Panc1 (cell line): ENCODE results near the gene ERN1. TPM values are rescaled to one million over a fixed set of nuclear protein-coding genes. Genes with fewer than 3 reads are reported as not detected.
A peak's percentile ranks its signal among the peaks of the same experiment; 100 is the strongest.
"Not testable (repeated sequence)": the region's sequence is repeated elsewhere in the genome, so short reads cannot be mapped to it uniquely, and the experiment has no call there.

Experiments used
- ATAC-seq: fragments of 200-7000 bp; cut with Tn5 transposase; 2 replicates; pipeline ENCODE4 v1.9.1; 2020; ENCODE audit warnings: mild to moderate bottlenecking, moderate library complexity
- BruUV-seq: library from RNA; stranded (reverse); fragments of 400-500 nt; replicated peaks from 2 replicates; lab custom pipeline; 2021; lab: Mats Ljungman, UMichigan
- CTCF ChIA-PET: fragments of 300-600 bp; sonication (Branson Sonifier 250); formaldehyde crosslinking; loops from one replicate; lab custom pipeline; 2022; ENCODE audit warnings: antibody characterized with exemption; lab: Charles Lee
- POLR2A ChIA-PET: fragments of 300-600 bp; sonication (Branson Sonifier 250); formaldehyde crosslinking; loops from one replicate; lab custom pipeline; 2022; ENCODE audit warnings: antibody characterized with exemption; lab: Charles Lee
- DNase-seq: peaks from one replicate; pipeline ENCODE4 v3.0.0-alpha.2; 2010; ENCODE audit warnings: low read depth, low spot score
- H3K27ac ChIP-seq: 2 replicates; pipeline ENCODE4 v1.5.1; 2011; ENCODE audit warnings: mild to moderate bottlenecking, low read length, inconsistent platforms
- H3K27me3 ChIP-seq: fragments of 200-500 bp; sonication (Bioruptor generic); 2 replicates; pipeline ENCODE4 v1.6.0; 2014; ENCODE audit warnings: low read length, inconsistent platforms; ENCODE audit not compliant: control insufficient read depth, insufficient read depth
- H3K36me3 ChIP-seq: fragments of 200-500 bp; sonication (Bioruptor generic); 2 replicates; pipeline ENCODE4 v1.5.1; 2014; ENCODE audit warnings: inconsistent platforms, mild to moderate bottlenecking, low read length, moderate library complexity; ENCODE audit not compliant: control insufficient read depth, insufficient read depth
- H3K4me1 ChIP-seq: 2 replicates; pipeline ENCODE4 v1.5.1; 2011; ENCODE audit warnings: inconsistent platforms, mild to moderate bottlenecking, low read length, moderate library complexity; ENCODE audit not compliant: control insufficient read depth, insufficient read depth
- H3K4me3 ChIP-seq, 2 experiments: 2 replicates each; pipeline ENCODE4 v1.5.1; 2011 to 2012; ENCODE audit warnings: low read depth in 2 of 2, low read length in 2 of 2, mild to moderate bottlenecking in 2 of 2, inconsistent platforms in 1 of 2, moderate library complexity in 1 of 2
- H3K9me3 ChIP-seq: fragments of 200-500 bp; sonication (Bioruptor generic); 2 replicates; pipeline ENCODE4 v1.5.1; 2014; ENCODE audit warnings: low read depth, mild to moderate bottlenecking, inconsistent platforms, low read length, moderate library complexity; ENCODE audit not compliant: control insufficient read depth, insufficient read depth
- POLR2AphosphoS5 ChIP-seq: IDR thresholded peaks from 2 replicates; pipeline ENCODE4 v1.6.1; 2012; ENCODE audit warnings: mild to moderate bottlenecking, low read depth, low read length, moderate library complexity
- SIN3A ChIP-seq: IDR thresholded peaks from 2 replicates; pipeline ENCODE4 v1.6.1; 2012; ENCODE audit warnings: low read depth, mild to moderate bottlenecking, low read length, moderate library complexity, borderline replicate concordance; ENCODE audit not compliant: insufficient read depth
- TCF7L2 ChIP-seq: IDR thresholded peaks from 2 replicates; pipeline ENCODE4 v1.6.1; 2011; ENCODE audit warnings: mild to moderate bottlenecking, low read depth, low read length, inconsistent platforms
- in situ Hi-C: cut with HindIII; loops from 2 replicates; pipeline ENCODE4 v1.10.0; 2016; ENCODE audit warnings: low sequenced_read_pairs, low pct_unique_long_range_greater_than_20kb
- intact Hi-C: fragments of 100-400 bp; cut with micrococcal nuclease; formaldehyde crosslinking; loops from one replicate; pipeline ENCODE4 v1.10.0; 2022; ENCODE audit not compliant: unreplicated experiment
- total RNA-seq: library from RNA; stranded (reverse); gene quantifications from one replicate; pipeline ENCODE4 v1.2.1, GENCODE V29; 2021; ENCODE audit not compliant: unreplicated experiment
- TF ChIP-seq, protein P1 (sequence below), 2 experiments: IDR thresholded peaks; 2 replicates each; pipeline ENCODE4 v1.6.1; 2011 to 2012; ENCODE audit warnings: low read depth in 2 of 2, control low read depth in 1 of 2, low read length in 1 of 2, mild to moderate bottlenecking in 1 of 2, moderate library complexity in 1 of 2; ENCODE audit not compliant: insufficient read depth in 1 of 2
- TF ChIP-seq, protein P2 (sequence below): fragments of 450-650 bp; IDR thresholded peaks from 2 replicates; pipeline ENCODE4 v1.5.1; 2017; ENCODE audit warnings: mild to moderate bottlenecking

ERN1 gene
- total RNA-seq, 1 experiment from 2014 or later = 12.1 TPM

DNA sequence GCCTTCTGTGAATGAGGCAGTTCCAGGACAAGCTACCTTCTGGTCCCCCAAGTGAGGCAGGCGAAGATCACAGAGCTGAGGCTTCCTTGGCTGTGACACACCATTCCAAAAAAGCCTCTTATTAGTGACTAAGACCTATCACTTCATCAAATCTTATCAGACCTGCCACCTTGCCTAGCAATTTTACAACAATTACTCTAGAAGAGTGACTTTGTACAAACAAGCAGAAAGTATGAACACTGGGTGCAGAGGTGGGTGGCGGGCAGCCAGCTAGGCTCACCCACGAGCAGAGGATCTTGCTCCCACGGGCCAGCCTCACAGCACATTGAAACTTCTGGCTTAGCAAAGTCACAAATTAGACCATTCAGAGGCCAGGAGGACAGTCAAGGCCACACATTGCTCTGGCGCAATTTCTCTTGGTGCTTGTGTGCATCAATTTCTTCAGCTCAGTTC, 107.3 kb downstream of the ERN1 start:
- H3K9me3 ChIP-seq = no peaks in the 10 kb centered on the region
- H3K27ac ChIP-seq = no peak overlapping the region
- BruUV-seq = no TSS peak
- intact Hi-C loops (loop anchor here (10.0 kb wide), 1 partner anchor 108 kb away; the partner anchor contains the start of genes CSHL1 and GH1), in situ Hi-C loops (no loop called here)
- no peaks in the 10 kb centered on the region for H3K36me3 ChIP-seq
- ChIA-PET POLR2A (interaction anchor here (0.7 kb wide), 1 partner anchor 34 kb away, joined by 4 read pairs; no protein-coding TSS in a partner anchor), CTCF (no interaction called here)
- ATAC-seq (no peak), DNase-seq (no peak)
- H3K4me1 ChIP-seq = no peaks in the 10 kb centered on the region
- no peaks in the 10 kb centered on the region for H3K27me3 ChIP-seq
- H3K4me3 ChIP-seq = no peak overlapping the region
- TF ChIP-seq, protein P1, sequence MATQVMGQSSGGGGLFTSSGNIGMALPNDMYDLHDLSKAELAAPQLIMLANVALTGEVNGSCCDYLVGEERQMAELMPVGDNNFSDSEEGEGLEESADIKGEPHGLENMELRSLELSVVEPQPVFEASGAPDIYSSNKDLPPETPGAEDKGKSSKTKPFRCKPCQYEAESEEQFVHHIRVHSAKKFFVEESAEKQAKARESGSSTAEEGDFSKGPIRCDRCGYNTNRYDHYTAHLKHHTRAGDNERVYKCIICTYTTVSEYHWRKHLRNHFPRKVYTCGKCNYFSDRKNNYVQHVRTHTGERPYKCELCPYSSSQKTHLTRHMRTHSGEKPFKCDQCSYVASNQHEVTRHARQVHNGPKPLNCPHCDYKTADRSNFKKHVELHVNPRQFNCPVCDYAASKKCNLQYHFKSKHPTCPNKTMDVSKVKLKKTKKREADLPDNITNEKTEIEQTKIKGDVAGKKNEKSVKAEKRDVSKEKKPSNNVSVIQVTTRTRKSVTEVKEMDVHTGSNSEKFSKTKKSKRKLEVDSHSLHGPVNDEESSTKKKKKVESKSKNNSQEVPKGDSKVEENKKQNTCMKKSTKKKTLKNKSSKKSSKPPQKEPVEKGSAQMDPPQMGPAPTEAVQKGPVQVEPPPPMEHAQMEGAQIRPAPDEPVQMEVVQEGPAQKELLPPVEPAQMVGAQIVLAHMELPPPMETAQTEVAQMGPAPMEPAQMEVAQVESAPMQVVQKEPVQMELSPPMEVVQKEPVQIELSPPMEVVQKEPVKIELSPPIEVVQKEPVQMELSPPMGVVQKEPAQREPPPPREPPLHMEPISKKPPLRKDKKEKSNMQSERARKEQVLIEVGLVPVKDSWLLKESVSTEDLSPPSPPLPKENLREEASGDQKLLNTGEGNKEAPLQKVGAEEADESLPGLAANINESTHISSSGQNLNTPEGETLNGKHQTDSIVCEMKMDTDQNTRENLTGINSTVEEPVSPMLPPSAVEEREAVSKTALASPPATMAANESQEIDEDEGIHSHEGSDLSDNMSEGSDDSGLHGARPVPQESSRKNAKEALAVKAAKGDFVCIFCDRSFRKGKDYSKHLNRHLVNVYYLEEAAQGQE (IDR thresholded peaks at IDR 0.05; ENCODE audit: insufficient read depth in 1 of 2, low read depth in 2 of 2, low read length in 1 of 2) = no peak
- TF ChIP-seq TCF7L2 (no peak), SIN3A (no peak), POLR2AphosphoS5 (no peak)
- TF ChIP-seq, protein P2, sequence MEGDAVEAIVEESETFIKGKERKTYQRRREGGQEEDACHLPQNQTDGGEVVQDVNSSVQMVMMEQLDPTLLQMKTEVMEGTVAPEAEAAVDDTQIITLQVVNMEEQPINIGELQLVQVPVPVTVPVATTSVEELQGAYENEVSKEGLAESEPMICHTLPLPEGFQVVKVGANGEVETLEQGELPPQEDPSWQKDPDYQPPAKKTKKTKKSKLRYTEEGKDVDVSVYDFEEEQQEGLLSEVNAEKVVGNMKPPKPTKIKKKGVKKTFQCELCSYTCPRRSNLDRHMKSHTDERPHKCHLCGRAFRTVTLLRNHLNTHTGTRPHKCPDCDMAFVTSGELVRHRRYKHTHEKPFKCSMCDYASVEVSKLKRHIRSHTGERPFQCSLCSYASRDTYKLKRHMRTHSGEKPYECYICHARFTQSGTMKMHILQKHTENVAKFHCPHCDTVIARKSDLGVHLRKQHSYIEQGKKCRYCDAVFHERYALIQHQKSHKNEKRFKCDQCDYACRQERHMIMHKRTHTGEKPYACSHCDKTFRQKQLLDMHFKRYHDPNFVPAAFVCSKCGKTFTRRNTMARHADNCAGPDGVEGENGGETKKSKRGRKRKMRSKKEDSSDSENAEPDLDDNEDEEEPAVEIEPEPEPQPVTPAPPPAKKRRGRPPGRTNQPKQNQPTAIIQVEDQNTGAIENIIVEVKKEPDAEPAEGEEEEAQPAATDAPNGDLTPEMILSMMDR = no peak

DNA sequence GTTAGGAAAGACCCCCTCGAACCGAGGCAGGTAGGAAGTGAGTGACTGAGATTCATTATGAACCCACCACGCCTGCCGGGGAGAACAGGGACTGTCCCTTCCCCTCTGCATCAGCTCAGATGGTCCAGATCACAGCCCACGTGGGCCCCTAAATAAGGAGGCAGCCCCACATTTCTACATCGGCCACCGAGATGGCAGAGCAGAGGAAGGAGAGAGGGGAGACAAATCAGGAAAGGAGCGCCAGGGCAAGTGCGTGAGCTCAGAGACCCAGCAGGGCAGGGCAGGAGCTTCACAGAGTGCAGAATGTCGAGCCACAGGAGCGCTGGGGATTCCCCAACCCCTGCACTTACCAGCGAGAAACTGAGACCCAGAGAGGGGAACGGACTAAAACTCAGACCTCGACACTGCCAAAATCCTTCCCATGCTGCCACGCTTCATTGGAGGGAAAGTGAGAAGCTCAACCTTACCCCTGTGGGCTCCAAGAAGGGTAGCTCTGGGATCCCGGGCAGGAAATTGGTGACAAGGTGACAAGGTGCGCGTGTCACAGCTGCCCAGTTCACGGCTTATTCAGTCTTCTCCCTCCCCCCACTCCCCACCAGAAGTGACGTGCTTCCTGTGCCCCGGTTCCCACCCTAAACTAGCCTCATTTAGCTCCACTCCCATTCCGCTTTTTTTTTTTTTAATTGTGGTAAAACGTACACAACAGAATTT, 109.7 kb downstream of the ERN1 start, which contains the start of gene ICAM2:
ICAM2 (minus strand) TSS at position 578 of the 711 bp plus-strand sequence. CDS start 13,942 bp downstream, outside the sequence.
- ChIA-PET CTCF (interaction anchor here (0.9 to 1.3 kb wide), 2 partner anchors 30 to 114 kb away, joined by 5 to 6 read pairs; no protein-coding TSS in a partner anchor), POLR2A (no interaction called here)
- H3K4me3 ChIP-seq = no peak within 1 kb of the TSS
- H3K27me3 ChIP-seq = no peaks in the 10 kb centered on the region; the same call in 1 of the 2 replicates
- intact Hi-C loops (loop anchor here (10.0 kb wide), 1 partner anchor 105 kb away; the partner anchor contains the start of genes CSHL1 and GH1), in situ Hi-C loops (no loop called here)
- no peaks in the 10 kb centered on the region for H3K4me1 ChIP-seq
- ATAC-seq (0 out of 2 replicates have a peak, but pooled peaks have one; percentile 38), DNase-seq (no peak)
- no peaks in the 10 kb centered on the region for H3K9me3 ChIP-seq
- H3K27ac ChIP-seq = no peak within 1 kb of the TSS
- TF ChIP-seq TCF7L2 (no peak), SIN3A (no peak), POLR2AphosphoS5 (no peak)
- TF ChIP-seq, protein P2 = no peak
- TF ChIP-seq, protein P1 (IDR thresholded peaks at IDR 0.05; ENCODE audit: insufficient read depth in 1 of 2, low read depth in 2 of 2, low read length in 1 of 2) = no peak
- no TSS peak for BruUV-seq
- no peaks in the 10 kb centered on the region for H3K36me3 ChIP-seq

DNA sequence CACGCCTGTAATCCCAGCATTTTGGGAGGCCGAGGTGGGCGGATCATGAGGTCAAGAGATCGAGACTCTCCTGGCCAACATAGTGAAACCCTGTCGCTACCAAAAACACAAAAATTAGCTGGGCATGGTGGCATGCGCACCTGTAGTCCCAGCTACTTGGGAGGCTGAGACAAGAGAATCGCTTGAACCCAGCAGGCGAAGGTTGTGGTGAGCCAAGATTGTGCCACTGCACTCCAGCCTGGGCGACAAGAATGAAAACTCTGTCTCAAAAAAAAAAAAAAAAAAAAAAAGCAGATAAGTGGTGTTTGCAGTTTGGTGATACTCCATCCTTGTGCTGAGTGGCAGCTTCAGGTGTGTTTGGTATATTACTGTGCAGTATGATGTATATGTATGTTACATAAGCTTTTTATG, 110.4 kb downstream of the ERN1 start:
- H3K36me3 ChIP-seq, H3K4me3 ChIP-seq, DNase-seq, POLR2A ChIA-PET, H3K4me1 ChIP-seq, BruUV-seq, H3K27me3 ChIP-seq, H3K27ac ChIP-seq, in situ Hi-C loops, intact Hi-C loops, H3K9me3 ChIP-seq, ATAC-seq: not testable (repeated sequence)
- CTCF ChIA-PET = interaction anchor here (0.9 kb wide), 1 partner anchor 29 kb away, joined by 6 read pairs; no protein-coding TSS in a partner anchor
